RWPE2 (cell line): ENCODE results near the gene INHBA.

Experiments used
- ATAC-seq: fragments of 200-7000 bp; cut with Tn5 transposase; 3 replicates; pipeline ENCODE4 v1.9.1; 2021; ENCODE audit warnings: low read depth
- DNase-seq: peaks from one replicate; pipeline ENCODE4 v3.0.0-alpha.2; 2020; ENCODE audit warnings: low spot score
- H3K27ac ChIP-seq: fragments of 450-650 bp; 2 replicates; pipeline ENCODE4 v1.5.1; 2017; ENCODE audit warnings: mild to moderate bottlenecking; ENCODE audit not compliant: poor library complexity, severe bottlenecking
- H3K27me3 ChIP-seq: fragments of 250-450 bp; sonication (Bioruptor Pico); 2 replicates; pipeline ENCODE4 v1.5.1; 2021; ENCODE audit warnings: mild to moderate bottlenecking, moderate library complexity; ENCODE audit not compliant: insufficient read depth, poor library complexity, severe bottlenecking
- H3K36me3 ChIP-seq: fragments of 250-450 bp; sonication (Bioruptor Pico); 2 replicates; pipeline ENCODE4 v1.5.1; 2020; ENCODE audit warnings: low read depth, mild to moderate bottlenecking, moderate library complexity
- H3K4me1 ChIP-seq: fragments of 250-450 bp; sonication (Bioruptor Pico); 2 replicates; pipeline ENCODE4 v1.5.1; 2021; ENCODE audit warnings: mild to moderate bottlenecking, moderate library complexity; ENCODE audit not compliant: insufficient read depth, poor library complexity, severe bottlenecking
- H3K4me3 ChIP-seq: fragments of 250-450 bp; sonication (Bioruptor Pico); 2 replicates; pipeline ENCODE4 v1.5.1; 2021; ENCODE audit warnings: mild to moderate bottlenecking, moderate library complexity; ENCODE audit not compliant: severe bottlenecking
- H3K9me3 ChIP-seq: fragments of 250-450 bp; sonication (Bioruptor Pico); 2 replicates; pipeline ENCODE4 v1.5.1; 2021; ENCODE audit warnings: mild to moderate bottlenecking, moderate library complexity; ENCODE audit not compliant: severe bottlenecking
- TF ChIP-seq, protein P1 (sequence below): fragments of 450-650 bp; IDR thresholded peaks from one replicate; pipeline ENCODE4 v1.5.1; 2017; ENCODE audit warnings: mild to moderate bottlenecking, moderate library complexity; ENCODE audit not compliant: poor library complexity, severe bottlenecking

INHBA gene

DNA sequence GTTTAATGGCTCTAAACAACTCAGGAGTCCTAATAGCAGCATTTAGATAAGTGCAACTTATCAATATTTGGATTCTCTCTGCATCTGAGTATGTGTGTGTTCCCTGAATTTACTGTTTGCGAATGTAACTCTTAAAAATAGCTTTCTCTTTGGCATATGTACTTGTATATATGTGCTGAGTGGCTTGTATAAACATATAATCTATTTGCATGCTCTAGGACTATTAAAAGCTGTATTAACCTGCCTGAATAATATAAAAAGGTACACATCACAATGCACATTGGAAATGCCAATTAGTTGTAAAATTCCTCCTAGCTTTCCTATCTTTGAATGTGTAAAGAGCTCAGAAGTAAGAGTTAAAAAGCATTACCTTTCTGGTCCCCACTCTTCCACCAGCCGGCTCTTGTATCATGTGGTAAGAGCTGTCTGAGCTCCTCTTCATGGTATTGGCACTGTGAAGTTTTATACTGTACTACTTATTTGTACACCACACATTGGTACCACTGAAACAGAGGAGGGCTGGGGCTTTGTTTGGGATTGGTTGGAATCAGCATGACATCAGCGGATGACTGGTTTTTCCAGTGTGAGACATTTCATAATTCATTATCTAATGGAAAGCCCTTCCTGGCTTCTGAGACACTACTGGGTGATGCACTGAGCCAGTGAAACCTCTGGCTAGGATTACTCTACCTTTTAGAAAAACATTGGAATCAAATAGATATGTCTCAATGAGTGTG, at the start of gene INHBA:
Gene INHBA (minus strand): TSS at position 456 of the 737 bp plus-strand sequence. CDS start 2,716 bp downstream, outside the sequence.
- TF ChIP-seq, protein P1, sequence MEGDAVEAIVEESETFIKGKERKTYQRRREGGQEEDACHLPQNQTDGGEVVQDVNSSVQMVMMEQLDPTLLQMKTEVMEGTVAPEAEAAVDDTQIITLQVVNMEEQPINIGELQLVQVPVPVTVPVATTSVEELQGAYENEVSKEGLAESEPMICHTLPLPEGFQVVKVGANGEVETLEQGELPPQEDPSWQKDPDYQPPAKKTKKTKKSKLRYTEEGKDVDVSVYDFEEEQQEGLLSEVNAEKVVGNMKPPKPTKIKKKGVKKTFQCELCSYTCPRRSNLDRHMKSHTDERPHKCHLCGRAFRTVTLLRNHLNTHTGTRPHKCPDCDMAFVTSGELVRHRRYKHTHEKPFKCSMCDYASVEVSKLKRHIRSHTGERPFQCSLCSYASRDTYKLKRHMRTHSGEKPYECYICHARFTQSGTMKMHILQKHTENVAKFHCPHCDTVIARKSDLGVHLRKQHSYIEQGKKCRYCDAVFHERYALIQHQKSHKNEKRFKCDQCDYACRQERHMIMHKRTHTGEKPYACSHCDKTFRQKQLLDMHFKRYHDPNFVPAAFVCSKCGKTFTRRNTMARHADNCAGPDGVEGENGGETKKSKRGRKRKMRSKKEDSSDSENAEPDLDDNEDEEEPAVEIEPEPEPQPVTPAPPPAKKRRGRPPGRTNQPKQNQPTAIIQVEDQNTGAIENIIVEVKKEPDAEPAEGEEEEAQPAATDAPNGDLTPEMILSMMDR = no peak
- Histone ChIP-seq H3K4me3 (peak within 1 kb of the TSS; percentile 43), H3K9me3 (no peaks in the 10 kb centered on the region), H3K27me3 (no peaks in the 10 kb centered on the region), H3K36me3 (peaks cover 41% of the 10 kb centered on the region), H3K4me1 (peaks cover 15% of the 10 kb centered on the region), H3K27ac (peak within 1 kb of the TSS; percentile 75)
- DNase-seq = peak; percentile 71
- peak; percentile 61 for ATAC-seq

DNA sequence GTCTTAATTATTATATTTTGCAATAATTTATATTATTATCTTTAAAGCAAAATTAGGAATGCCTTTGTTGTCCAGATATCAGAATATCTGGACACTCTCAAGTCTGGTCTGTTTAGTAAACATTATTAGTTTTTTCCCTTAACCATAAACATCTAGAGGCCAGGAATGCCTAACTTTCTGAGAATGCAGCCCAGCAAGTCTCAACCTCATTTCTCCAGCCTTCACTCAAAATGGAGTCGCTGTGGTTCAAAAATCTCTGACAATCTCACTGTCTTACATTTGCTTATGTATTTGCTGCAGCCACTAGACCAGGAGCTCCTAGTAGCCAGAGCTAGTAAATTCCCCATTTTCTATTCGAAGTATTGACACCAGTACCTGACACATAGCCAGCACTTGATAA, 49.7 kb upstream of the INHBA start:
- ATAC-seq = no peak
- H3K27ac ChIP-seq = no peak overlapping the region
- no peaks in the 10 kb centered on the region for H3K36me3 ChIP-seq
- no peak overlapping the region for H3K4me3 ChIP-seq
- H3K9me3 ChIP-seq = peaks cover 6% of the 10 kb centered on the region
- no peak for DNase-seq
- no peaks in the 10 kb centered on the region for H3K27me3 ChIP-seq
- TF ChIP-seq, protein P1 = no peak
- no peaks in the 10 kb centered on the region for H3K4me1 ChIP-seq

DNA sequence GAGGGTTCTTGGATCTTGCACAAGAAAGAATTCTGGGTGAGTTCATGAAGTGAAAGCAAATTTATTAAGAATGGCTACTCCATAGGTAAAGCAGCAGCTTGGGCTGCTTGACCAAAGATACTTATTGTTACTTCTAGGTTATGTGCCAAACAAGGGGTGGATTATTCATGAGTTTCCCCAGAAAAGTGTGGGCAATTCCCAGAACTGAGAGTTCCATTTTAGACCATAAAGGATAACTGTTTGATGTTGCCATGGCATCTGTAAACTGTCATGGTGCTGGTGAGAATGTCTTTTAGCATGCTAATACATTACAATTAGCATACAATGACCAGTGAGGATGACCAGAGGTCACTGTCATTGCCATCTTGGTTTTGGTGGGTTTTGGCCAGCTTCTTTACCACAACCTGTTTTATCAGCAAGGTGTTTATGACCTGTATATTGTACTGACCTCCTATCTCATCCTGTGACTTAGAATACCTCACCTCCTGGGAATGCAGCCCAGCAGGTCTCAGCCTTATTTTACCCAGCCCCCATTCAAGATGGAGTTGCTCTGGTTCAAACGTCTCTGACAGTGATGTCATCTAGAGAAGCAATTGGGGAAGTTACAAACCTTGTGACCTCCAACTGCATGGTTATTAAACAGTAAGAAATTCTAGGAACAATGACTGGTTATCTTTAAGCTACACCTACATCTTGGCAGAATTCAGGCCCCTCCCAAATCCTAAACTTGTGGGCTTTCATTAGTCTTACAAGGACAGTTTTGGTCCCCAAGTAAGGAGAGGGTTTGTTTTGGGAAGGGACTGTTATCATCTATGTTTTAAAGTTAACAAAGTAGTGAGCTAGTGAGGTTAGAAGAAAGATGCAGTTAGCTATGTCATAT, 48.0 kb upstream of the INHBA start:
- H3K27ac ChIP-seq = no peak overlapping the region
- no peaks in the 10 kb centered on the region for H3K9me3 ChIP-seq
- no peak for DNase-seq
- H3K4me3 ChIP-seq = no peak overlapping the region
- no peaks in the 10 kb centered on the region for H3K4me1 ChIP-seq
- no peaks in the 10 kb centered on the region for H3K36me3 ChIP-seq
- no peaks in the 10 kb centered on the region for H3K27me3 ChIP-seq
- no peak for ATAC-seq
- TF ChIP-seq, protein P1 = no peak

DNA sequence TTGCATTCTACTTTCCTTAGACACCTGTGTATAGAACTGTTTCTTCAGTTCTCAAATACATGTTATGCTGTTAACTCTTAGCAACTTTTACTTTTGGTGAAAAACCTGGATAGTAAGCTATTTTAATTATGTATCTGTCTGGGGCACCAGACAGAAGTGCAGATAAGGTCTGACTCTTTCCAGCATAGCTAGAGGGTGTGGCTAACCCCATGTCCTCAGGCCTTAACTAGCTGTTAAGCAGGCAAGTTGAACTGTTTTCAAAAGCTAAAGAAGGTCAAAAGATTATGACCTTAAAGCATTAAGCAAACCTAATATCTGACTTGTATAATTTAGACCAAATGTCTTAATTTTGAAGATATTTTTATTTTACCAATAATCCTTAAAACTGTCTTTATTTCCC, 45.1 kb upstream of the INHBA start:
- no peak overlapping the region for H3K4me3 ChIP-seq
- ATAC-seq (no peak), DNase-seq (no peak)
- no peaks in the 10 kb centered on the region for H3K36me3 ChIP-seq
- no peaks in the 10 kb centered on the region for H3K27me3 ChIP-seq
- TF ChIP-seq, protein P1 = no peak
- no peaks in the 10 kb centered on the region for H3K4me1 ChIP-seq
- H3K9me3 ChIP-seq = no peaks in the 10 kb centered on the region
- no peak overlapping the region for H3K27ac ChIP-seq
